Measurements from ENCODE around the gene C2orf42. TPM values are rescaled to one million over a fixed set of nuclear protein-coding genes. Genes with fewer than 3 reads are reported as not detected.

The C2orf42 gene
- total RNA-seq, 6 experiments from 2014 or later, result 10.9 to 22.5 (median 16.7) TPM

GRCh38 chr2:70145144-70145490 lies 45.7 kb downstream of the C2orf42 start:
- no peak for ATAC-seq
- Histone ChIP-seq H3K27me3 (no peaks in the 10 kb centered on the region), H3K9me3 (no peaks in the 10 kb centered on the region), H3K4me3 (no peak overlapping the region), H3K27ac (no peak overlapping the region), H3K4me1 (peaks cover 0 to 19% (median 6%) of the 10 kb centered on the region in 4 donors), H3K36me3 (peaks cover 0 to 4% (median 2%) of the 10 kb centered on the region in 4 donors)
- no peak for DNase-seq
- WGBS (ENCODE audit: insufficient coverage, low coverage, low lambda C conversion rate, missing lambda C conversion rate), result 94% methylated on average over 3 of the region's 3 CpGs
- TF ChIP-seq POLR2A (IDR thresholded peaks at IDR 0.05) (no peak), CTCF (IDR thresholded peaks at IDR 0.05) (no peak)
- intact Hi-C loops (cut with DNase I), result loop anchor here in 1 of 2 donors (5.0 kb wide), 1 partner anchor 238 kb away; no protein-coding TSS in a partner anchor

- Histone ChIP-seq H3K9me3 (no peaks in the 10 kb centered on the region), H3K27ac (no peak overlapping the region), H3K4me1 (peaks cover 0 to 19% (median 6%) of the 10 kb centered on the region in 4 donors), H3K36me3 (no peaks in the 10 kb centered on the region), H3K27me3 (no peaks in the 10 kb centered on the region), H3K4me3 (no peak overlapping the region)
- ATAC-seq (no peak), DNase-seq (no peak)
- intact Hi-C loops (cut with DNase I), result loop anchor here (5.0 kb wide), 3 partner anchors 57 to 237 kb away; partner anchors contain the start of gene PCBP1 (in 1 of the 2)
- TF ChIP-seq CTCF (IDR thresholded peaks at IDR 0.05) (no peak), POLR2A (IDR thresholded peaks at IDR 0.05) (no peak)
- WGBS (ENCODE audit: insufficient coverage, low coverage, low lambda C conversion rate, missing lambda C conversion rate), result 85% methylated on average over 11 of the region's 21 CpGs
Observed at GRCh38 chr2:70144443-70145143, 46.2 kb downstream of the C2orf42 start.

- Histone ChIP-seq H3K27ac (peak overlapping the region; percentile 98 to 100 (median 98)), H3K36me3 (no peaks in the 10 kb centered on the region), H3K4me1 (peaks cover 0 to 19% (median 6%) of the 10 kb centered on the region in 4 donors), H3K4me3 (peak overlapping the region; percentile 16 to 46 (median 41)), H3K27me3 (no peaks in the 10 kb centered on the region), H3K9me3 (no peaks in the 10 kb centered on the region)
- ATAC-seq (peak; percentile 41 to 63 (median 42)), DNase-seq (peak; percentile 72 to 82 (median 80))
- intact Hi-C loops (cut with DNase I), result loop anchor here (2.0 to 5.0 kb wide), 3 partner anchors 56 to 231 kb away; partner anchors contain the start of gene PCBP1 (in 2 of the 2)
- 24% methylated on average over 8 of the region's 18 CpGs for WGBS (ENCODE audit: insufficient coverage, low coverage, low lambda C conversion rate, missing lambda C conversion rate)
- TF ChIP-seq POLR2A (IDR thresholded peaks at IDR 0.05), result peak; percentile 81
- TF ChIP-seq CTCF (IDR thresholded peaks at IDR 0.05), result no peak
Observed at GRCh38 chr2:70143314-70144150, 47.3 kb downstream of the C2orf42 start.

GRCh38 chr2:70142590-70143313 lies 48.1 kb downstream of the C2orf42 start:
- intact Hi-C loops (cut with DNase I), result loop anchor here (2.0 to 5.0 kb wide), 3 partner anchors 55 to 230 kb away; partner anchors contain the start of gene PCBP1 (in 2 of the 2)
- no peak for TF ChIP-seq POLR2A (IDR thresholded peaks at IDR 0.05)
- TF ChIP-seq CTCF (IDR thresholded peaks at IDR 0.05), result peak; percentile 96 to 100 (median 98)
- Histone ChIP-seq H3K4me1 (peaks cover 0 to 19% (median 6%) of the 10 kb centered on the region in 4 donors), H3K27ac (peak overlapping the region; percentile 100), H3K4me3 (peak overlapping the region; percentile 16 to 46 (median 41)), H3K27me3 (no peaks in the 10 kb centered on the region), H3K36me3 (no peaks in the 10 kb centered on the region), H3K9me3 (no peaks in the 10 kb centered on the region)
- peak; percentile 99 for DNase-seq
- peak; percentile 65 to 82 (median 79) for ATAC-seq
- 0% methylated on average over 25 of the region's 50 CpGs for WGBS (ENCODE audit: insufficient coverage, low coverage, low lambda C conversion rate, missing lambda C conversion rate)

Data from right lobe of liver (tissue), 6 donors.